ENCODE measurements around the gene INPP5D. TPM values are rescaled to one million over a fixed set of nuclear protein-coding genes. Genes with fewer than 3 reads are reported as not detected.

INPP5D gene
- total and polyA plus RNA-seq, 7 donors, result 1.2 to 4.2 (median 2.8) TPM

DNA sequence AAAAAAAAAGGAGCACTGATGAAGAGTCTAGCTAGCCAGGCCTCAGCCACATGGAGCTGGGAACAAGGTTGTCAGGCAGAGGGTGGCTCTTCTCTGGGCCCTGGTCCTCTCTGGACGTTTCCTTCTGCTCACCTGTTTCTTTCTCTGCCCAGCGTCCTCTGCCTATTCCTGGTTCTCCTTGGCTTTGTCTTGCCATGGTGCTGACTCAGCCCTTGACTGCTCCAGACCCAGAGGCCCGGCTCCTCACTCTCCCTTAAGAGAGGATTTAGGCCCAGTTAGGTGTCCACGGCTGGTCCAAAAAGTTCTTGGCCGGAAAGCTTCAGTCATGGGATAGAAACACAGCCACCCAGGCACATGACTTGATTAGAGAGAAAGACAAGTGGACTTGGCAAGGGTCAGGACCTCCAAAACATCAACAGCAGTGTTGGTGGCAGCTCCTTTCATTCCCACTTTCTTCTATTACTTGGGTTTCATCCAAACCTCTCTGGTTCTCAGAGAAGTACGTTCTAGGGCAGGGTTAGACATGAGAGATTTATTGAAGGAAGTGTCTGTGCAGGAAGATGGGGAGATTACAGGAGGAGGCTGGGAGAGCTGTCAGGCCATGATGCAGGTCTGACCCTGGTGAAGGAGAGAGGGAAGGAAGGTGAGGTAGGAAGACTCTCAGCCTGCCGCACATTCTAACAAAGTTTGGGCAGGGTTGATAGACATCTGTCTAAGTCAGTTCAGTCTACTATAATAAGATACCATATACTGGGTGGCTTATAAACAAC, 176.9 kb downstream of the INPP5D start:
- 69 to 83% (median 82%) methylated on average over 7 of the region's 7 CpGs for WGBS, 3 donors
- DNase-seq (no peak), ATAC-seq (no peak)
- no peaks in the 10 kb centered on the region for H3K9me3 ChIP-seq
- H3K27me3 ChIP-seq (ENCODE audit: insufficient read depth in 3 of 3, low read length in 2 of 3), result peaks cover 0 to 3% (median 0%) of the 10 kb centered on the region in 3 donors
- intact Hi-C loops (cut with DNase I), result no loop called here
- no peak overlapping the region for H3K4me3 ChIP-seq
- no peak overlapping the region for H3K27ac ChIP-seq
- no peak for TF ChIP-seq CTCF (IDR thresholded peaks at IDR 0.05)
- no peaks in the 10 kb centered on the region for H3K36me3 ChIP-seq (ENCODE audit: insufficient read depth in 1 of 2, low read depth in 1 of 2)
- H3K4me1 ChIP-seq, result no peaks in the 10 kb centered on the region

DNA sequence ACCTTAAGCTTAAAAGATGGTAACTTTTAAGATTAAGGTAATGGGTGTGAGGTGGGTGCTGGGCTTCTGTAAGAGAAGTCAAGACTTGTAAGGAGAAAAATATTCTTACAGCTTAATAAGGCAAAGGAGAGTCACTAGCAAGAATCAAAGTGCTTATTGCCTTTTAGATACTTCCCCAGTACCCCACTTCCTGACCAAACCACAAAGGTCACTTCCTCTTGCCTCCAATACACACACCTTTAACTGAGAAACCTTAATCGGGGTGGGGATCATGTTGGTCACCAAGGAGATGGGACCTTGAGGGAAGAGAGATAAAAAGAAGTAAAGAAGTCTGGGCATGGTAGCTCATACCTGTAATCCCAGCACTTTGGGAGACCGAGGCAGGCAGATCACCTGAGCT, 180.8 kb downstream of the INPP5D start:
- DNase-seq (no peak), ATAC-seq (no peak)
- TF ChIP-seq CTCF (IDR thresholded peaks at IDR 0.05), result no peak
- 74 to 80% (median 75%) methylated on average over 2 of the region's 2 CpGs for WGBS, 3 donors
- Histone ChIP-seq H3K4me3 (no peak overlapping the region), H3K27ac (no peak overlapping the region), H3K9me3 (no peaks in the 10 kb centered on the region), H3K27me3 (ENCODE audit: insufficient read depth in 3 of 3, low read length in 2 of 3) (peaks cover 0 to 3% (median 0%) of the 10 kb centered on the region in 3 donors), H3K4me1 (no peaks in the 10 kb centered on the region), H3K36me3 (ENCODE audit: insufficient read depth in 1 of 2, low read depth in 1 of 2) (no peaks in the 10 kb centered on the region)
- intact Hi-C loops (cut with DNase I), result no loop called here

DNA sequence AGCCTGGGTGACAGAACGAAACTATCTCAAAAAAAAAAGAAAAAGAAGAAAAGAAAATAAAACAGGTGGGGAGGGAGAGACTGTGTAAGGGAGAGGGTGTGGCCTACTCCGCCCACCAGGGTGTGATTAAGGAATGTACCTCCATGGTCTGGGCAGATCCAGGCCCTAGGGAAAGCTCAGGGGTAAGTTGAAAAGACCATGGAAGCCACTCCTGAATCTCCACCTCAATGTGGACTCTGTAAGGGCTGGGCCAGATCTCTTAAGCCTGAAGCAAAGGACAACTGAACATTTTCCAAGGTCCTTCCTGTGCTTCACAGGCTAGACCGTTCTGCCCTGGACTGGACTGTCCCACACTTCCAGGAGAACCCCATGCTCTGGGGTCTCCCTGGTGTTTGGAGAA, 181.7 kb downstream of the INPP5D start:
- 69 to 83% (median 83%) methylated on average over 3 of the region's 3 CpGs for WGBS, 3 donors
- no peaks in the 10 kb centered on the region for H3K36me3 ChIP-seq (ENCODE audit: insufficient read depth in 1 of 2, low read depth in 1 of 2)
- H3K27me3 ChIP-seq (ENCODE audit: insufficient read depth in 3 of 3, low read length in 2 of 3), result peaks cover 0 to 3% (median 0%) of the 10 kb centered on the region in 3 donors
- no peak overlapping the region for H3K27ac ChIP-seq
- no peak for TF ChIP-seq CTCF (IDR thresholded peaks at IDR 0.05)
- intact Hi-C loops (cut with DNase I), result no loop called here
- H3K4me1 ChIP-seq, result no peaks in the 10 kb centered on the region
- DNase-seq (no peak), ATAC-seq (no peak)
- H3K9me3 ChIP-seq, result no peaks in the 10 kb centered on the region
- H3K4me3 ChIP-seq, result no peak overlapping the region

GRCh38 chr2:233242231-233242927, 182.2 kb downstream of the INPP5D start:
- Histone ChIP-seq H3K9me3 (no peaks in the 10 kb centered on the region), H3K27ac (no peak overlapping the region), H3K27me3 (ENCODE audit: insufficient read depth in 3 of 3, low read length in 2 of 3) (peaks cover 0 to 3% (median 0%) of the 10 kb centered on the region in 3 donors), H3K36me3 (ENCODE audit: insufficient read depth in 1 of 2, low read depth in 1 of 2) (no peaks in the 10 kb centered on the region), H3K4me3 (no peak overlapping the region), H3K4me1 (no peaks in the 10 kb centered on the region)
- TF ChIP-seq CTCF (IDR thresholded peaks at IDR 0.05), result no peak
- intact Hi-C loops (cut with DNase I), result no loop called here
- peak in 3 of 4 donors; percentile 50 to 68 (median 54) for ATAC-seq
- 79 to 83% (median 82%) methylated on average over 14 of the region's 14 CpGs for WGBS, 3 donors
- DNase-seq, result no peak
